22Rv1 (cell line): ENCODE measurements around the gene TPM2.

ENCODE experiments used
- CTCF ChIP-seq: fragments of 450-650 bp; IDR thresholded peaks from 2 replicates; pipeline ENCODE4 v1.5.1; 2017; ENCODE audit warnings: mild to moderate bottlenecking
- ZFX ChIP-seq: fragments of 450-650 bp; IDR thresholded peaks from 2 replicates; pipeline ENCODE4 v1.6.1; 2017; ENCODE audit warnings: antibody characterized with exemption, borderline replicate concordance

- TF ChIP-seq CTCF, result no peak
- no peak for TF ChIP-seq ZFX
These were observed 8.5 kb upstream of the TPM2 start for GRCh38 chr9:35698231-35698630.
